Activated CD4-positive, alpha-beta T cell treated with anti-CD3 and anti-CD28 coated beads, Interleukin-2, amount 50 U/mL, for 4 hours (primary cell): ENCODE measurements around the gene JDP2.
"Not testable (repeated sequence)": the region's sequence is repeated elsewhere in the genome, so short reads cannot be mapped to it uniquely, and the experiment has no call there.

Source experiments
- DNase-seq, 2 experiments: peaks; one replicate each; pipeline ENCODE4 v3.0.0-alpha.2; 2020

The JDP2 gene, protein sequence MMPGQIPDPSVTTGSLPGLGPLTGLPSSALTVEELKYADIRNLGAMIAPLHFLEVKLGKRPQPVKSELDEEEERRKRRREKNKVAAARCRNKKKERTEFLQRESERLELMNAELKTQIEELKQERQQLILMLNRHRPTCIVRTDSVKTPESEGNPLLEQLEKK

DNA sequence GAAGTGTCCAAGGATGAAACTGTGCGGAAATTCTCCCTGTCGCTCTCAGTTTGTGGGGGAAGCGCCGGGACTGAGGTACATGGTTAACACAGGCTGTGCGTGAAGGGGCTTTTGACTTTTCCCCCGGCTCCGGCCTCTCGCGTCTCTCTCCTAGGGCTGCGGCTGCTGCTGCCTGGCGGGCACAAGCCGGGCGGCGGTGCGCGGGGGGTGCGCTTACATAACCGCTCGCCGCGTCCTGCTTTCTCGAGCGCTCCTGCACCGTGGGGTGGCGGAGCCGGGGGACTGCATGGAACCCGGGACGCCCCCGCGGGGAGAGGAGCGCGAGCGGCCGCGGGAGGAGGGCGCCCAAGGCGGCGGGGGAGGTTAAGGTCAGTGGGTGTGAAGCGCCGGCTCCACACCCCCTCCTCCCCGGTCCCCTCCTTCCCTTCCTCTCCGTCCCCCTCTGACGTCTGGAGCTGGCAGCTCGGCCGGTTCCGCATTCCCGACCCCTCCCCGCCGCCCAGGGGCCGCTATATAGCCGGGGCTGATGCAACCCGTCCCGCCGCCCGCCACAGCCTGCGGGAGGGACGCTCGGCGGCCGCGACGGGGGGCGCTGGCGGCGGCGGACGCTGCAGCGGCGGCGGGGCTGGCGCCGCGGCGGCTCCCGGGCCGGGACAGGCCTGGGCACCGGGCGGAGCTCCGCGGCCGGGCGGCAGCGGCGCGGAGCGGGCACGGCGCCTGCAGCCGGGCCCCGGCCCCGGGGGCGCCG is at the start of gene JDP2:
JDP2 (plus strand) TSS at position 541 of the 748 bp plus-strand sequence. CDS start 9,899 bp downstream, outside the sequence.
- peak; percentile 28 to 29 for DNase-seq

DNA sequence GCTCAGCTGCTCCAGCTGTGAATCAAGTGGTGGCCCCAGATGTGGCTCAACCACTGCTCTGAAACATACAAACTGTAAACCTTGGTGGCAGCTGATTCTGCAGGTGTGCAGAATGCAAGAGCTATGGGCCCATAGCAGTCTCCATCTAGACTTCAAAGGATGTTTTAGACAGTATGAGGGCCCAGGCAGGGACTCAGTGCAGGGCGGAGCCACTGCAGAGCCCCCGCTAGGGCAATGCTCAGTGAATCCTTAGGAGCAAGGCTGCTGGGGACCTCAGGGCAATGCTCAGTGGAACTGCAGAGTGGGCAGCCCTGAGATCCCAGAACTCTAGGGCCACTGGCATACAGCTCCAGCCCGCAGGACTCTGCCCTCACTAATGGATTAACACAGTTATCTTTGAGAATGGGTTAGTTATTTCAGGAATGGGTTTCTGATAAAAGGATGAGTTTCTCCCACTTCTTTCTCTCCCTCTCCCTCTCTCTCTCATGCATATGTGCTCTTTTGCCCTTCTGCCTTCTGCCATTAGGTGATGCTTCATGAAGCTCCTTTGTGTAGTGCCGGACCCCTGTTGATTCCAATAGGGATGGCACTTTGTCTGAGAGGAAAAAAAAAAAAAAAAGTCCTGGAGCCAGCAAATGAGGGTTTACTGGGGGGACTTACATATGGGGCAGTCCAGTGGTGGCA is 48.4 kb upstream of the JDP2 start:
- no peak for DNase-seq

DNA sequence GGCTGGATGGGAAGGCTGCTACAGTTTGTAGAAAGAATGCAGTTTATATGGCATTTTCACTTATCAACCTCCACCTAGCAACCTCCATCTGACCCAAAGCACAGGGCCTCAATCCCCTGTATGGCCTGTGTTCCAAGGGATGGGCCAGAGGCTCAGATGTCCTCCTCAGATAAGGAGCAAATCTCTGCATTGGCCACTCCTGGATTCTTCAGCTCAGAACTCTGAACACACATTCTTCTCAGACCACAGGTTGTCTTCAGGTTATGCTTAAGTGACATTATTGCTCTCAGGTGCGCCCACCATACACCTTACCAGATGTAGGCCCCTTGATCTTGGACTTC is 47.9 kb upstream of the JDP2 start:
- DNase-seq, result no peak

DNA sequence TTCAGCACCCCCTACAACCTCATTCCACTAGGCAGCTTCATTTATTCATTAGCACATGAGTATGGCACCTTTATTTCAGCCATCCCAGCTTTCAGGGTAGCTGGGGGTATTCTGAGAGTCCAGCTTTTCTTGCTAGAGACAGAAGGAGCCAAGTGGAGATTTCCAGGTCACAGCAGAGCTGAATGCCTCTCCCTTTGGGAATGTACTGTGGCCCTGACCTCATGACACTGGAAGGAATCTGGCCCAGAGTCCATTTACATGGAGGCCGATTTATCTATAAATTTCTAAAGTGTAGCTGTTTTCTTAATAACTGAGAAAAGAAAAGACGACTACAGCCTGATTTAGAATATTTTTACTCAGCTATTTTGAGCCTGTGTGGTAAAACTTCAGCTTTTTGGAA is 47.2 kb upstream of the JDP2 start:
- DNase-seq, result no peak

DNA sequence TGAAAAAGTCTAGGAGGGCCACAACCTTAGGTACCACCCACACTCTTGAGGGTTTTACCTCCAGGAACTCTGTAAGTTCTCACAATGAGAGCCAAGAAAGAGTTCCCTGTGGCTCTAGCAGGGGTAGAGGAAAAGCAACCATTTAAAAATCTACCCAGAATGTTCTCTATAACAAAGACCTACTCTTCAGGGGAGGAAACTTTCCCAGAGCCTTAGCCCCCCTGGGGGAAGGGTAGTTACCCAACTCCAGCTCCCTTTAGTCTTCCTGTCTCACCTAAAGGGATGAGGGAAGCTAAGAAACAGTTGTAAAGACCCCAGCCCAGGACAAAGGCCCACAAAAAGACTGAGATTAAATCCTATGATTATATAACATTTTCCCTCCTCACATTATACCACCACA is 46.2 kb upstream of the JDP2 start:
- no peak for DNase-seq

DNA sequence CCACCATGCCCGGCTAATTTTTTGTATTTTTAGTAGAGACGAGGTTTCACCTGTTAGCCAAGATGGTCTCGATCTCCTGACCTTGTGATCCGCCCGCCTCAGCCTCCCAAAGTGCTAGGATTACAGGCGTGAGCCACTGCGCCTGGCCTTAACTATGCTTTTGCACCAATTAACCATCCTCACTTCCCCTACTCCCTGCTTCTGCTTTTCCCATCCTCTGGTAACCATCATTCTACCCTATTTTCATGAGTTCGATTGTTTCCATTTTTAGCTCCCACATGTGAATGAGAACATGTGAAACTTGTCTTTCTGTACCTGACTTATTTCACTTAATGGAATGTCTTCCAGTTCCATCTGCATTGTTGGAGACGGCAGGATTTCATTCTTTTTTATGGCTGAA is 44.6 kb upstream of the JDP2 start:
- not testable (repeated sequence) for DNase-seq

DNA sequence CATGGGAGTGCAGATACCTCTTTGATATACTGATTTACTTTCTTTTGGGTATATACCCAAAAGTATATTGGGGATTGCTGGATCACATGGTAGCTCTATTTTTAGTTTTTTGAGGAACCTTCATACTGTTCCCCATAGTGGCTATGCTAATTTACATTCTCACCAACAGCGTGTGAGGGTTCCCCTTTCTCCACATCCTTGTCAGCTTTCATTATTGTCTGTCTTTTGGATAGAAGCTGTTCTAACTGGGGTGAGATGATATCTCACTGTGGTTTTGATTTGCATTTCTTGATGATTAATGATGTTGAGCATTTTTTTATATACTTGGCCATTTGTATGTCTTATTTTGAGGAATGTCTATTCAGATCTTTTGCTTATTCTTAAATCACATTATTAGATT is 44.1 kb upstream of the JDP2 start:
- DNase-seq, result no peak

DNA sequence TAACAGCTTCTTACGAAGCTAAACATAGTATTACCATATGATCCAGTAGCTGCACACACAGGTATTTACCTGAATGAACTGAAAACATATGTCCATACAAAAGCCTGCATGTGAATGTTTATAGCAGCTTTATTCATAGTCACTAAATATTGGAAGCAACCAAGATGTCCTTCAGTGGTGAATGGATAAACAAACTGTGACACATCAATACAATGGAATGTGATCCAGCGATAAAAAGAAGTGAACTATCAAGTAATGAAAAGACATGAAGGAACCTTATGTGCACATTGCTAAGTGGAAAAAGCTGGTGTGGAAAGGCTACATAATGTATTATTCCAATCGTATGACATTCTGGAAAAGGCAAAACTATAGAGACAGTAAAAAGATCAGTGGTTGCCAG is 38.1 kb upstream of the JDP2 start:
- DNase-seq, result no peak

DNA sequence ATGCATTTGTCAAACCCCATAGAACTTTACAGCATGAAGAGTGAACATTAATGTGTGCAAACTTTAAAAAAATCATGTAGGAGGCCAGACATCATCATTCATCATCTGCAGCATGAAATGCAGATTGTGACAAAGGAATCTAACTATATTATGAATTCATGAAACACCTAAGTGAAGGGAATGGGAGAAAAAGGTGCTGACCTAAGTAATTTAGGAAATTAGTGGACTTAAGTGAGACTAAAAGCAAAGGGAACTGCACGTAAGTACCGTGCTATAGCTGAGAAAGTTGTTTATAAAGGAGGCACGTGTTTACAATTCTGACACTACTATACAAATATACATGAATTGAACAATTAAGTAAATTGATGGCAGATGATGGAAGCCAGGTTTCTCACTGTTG is 37.6 kb upstream of the JDP2 start:
- DNase-seq, result no peak

DNA sequence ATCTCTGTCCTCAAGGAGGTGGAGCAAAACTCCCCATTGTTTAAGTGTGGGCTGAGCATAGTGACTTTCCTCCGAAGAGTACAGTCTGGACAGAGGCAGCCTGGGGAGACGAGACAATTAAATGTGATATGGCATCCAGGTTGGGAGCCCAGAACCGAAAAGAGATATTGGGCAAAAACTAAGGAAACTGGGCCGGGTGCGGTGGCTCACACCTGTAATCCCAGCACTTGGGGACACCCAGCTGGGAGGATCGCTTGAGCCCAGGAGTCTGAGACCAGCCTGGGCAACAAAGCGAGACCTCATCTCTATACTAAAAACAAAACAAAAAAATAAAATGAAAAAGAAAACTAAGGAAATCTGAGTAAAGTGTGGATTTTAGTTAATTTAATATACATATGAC is 35.9 kb upstream of the JDP2 start:
- no peak for DNase-seq

DNA sequence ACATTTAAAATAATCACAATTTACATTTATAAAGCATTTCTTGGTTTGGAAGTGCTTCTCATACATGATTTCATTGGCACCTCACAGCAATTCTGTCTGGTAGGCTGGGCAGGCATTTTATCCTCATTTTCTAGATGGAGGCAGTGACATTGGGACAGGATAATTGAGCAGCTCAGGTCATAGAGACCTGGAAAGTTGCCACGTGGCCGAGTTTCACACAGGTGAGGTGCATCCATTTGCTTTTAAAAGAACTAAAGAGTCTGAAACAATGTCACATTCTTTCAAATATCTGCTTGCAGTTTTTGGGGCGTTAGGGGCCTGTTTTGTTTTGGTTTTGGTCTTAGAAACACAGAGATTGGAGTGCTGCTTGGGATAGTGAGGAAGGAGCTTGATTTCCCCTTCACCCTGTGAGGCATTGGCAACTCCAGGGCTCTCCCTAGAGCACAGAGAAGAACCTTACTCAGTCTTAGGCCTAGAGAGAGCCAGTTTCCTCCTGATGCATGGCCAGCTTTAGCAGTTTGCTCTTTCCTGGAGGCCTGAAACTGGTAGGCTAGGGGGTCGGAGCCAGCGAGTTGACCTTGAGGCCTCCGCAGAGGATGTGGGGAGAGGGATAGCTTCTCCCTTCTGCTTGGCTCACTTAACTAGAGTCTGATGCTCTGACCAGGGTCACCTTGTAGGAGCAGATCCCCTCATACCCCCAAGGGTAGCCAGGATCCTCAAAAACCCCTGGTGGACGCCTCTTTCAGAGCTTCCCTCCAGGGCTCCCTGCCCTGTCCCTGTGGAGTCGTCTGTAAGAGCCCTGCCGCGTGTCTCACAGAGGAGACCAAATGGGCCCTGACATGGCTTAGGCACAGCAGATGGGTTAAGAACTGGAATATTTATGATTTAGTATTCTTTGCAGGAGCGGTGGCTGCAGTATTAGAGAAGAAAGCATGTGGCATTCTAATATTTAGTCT is 34.9 kb upstream of the JDP2 start:
- no peak for DNase-seq

DNA sequence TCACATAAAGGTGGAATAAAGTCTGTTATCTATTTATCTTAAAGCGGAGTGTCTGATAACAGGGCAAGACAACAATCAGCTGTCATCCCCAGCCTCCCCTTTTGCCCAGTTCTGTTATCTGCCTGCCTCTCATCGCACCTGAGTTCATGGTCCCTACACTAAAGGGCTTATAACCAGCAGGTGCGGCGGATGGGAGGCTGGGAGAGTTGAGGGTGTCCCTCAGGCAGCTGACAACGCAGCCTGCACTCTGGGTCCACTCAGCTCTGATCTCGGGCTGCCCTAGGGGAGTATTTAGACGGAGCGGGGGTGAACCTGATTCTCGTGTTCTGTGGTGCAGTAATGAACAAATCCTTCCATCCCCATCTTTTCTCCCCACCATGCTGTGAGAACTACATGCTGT is 34.0 kb upstream of the JDP2 start:
- DNase-seq, result no peak

DNA sequence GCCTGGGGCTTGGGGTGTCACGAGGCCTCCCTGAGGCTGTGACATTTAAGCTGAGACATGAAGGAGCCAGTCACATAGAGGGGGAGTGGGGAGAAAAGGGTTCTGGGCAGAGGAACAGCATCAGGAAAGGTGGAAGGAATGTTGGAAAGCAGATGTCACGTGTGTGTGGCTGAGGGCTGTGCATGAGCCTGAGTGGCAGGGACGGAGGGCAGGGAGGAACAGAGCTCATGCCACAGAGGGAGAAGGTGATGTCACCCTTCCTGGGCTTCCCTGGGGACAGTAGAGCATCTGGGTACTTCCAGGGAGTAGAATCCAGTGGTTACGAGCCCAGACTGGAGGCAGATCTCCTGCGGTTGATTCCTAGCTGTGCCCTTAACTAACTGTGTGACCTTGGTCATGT is 32.0 kb upstream of the JDP2 start:
- DNase-seq, result no peak

DNA sequence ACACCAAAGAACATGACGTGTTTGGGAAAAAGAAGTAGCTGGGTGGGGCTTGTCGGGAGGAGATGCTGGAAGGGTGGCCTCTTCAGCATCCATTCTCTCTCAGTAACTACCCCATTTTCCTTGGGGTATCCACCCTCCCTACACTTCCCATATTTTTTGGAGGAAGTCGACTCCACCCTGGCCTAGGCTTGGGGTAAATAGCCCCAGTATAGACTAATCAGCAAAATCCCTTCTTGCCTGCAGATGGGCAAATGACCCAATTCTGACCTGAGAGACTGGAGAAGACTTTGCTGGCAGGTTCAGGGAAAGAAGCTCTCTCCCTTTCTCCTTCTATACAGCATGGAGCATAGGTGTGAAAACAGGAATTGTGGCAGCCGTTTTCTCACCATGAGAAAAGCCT is 28.5 kb upstream of the JDP2 start:
- DNase-seq, result no peak

DNA sequence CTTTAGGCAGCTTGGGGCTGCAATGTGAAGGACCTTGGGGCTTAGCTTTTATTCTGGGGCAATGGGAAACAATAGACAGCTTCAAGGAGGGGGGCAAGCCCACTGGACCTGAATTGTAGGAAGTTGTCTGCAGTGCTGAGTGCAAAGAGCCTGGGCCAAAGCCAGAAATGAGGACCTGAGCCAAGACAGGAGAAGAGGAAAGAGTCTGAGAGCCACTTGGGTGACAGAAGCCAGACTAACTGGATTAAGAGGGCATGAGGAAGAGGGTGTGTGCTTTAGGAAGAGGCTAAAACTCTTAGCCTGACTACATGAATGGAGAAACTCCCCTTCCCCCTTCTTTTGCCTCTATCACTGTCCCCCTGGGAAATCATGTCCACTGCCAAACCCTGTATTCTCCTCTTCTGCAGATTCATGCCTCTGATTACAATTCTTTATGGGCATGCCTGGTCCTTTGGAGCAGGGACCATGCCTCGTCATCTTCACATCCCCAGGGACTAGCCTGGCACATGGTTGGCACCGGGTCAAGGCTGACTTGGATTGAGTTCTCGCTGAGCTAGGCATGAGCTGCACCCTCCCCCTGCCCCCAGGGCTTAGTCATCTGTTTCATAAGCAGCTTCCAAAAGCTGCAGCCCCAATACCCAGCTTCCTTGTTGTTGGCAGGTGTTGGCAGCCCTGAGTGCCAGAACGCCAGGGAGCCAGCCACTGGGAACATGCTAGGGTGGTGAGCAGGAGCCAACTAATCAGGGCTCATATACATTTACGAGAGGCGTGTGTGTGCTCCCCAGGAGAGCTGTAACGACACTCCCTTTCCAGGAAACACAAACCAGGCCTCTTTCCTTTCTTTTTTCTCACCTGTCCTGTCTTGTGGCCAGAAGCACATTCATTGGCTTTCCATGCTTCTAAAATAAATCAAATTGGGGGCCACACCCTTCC is 27.7 kb upstream of the JDP2 start:
- no peak for DNase-seq

DNA sequence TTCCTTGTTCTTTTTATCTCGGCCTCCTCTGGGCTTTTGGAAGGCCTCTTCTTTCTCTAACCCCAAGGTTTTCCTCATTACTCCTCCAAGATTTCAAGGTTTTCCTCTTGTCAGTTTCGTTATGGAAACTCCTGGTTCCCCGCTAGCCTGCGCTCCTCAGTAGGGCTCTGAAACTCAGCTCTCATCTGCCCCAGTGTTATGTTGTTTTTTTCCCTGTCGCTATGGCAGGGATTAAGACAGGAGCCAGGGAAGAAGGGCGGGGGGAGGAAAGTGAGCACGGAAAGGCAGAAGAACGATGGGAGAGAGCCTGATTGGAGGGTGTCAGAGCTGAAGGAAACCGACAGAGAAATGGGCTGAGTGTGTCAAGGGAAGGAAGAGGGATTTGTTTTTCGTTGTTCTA is 26.5 kb upstream of the JDP2 start:
- DNase-seq, result no peak

DNA sequence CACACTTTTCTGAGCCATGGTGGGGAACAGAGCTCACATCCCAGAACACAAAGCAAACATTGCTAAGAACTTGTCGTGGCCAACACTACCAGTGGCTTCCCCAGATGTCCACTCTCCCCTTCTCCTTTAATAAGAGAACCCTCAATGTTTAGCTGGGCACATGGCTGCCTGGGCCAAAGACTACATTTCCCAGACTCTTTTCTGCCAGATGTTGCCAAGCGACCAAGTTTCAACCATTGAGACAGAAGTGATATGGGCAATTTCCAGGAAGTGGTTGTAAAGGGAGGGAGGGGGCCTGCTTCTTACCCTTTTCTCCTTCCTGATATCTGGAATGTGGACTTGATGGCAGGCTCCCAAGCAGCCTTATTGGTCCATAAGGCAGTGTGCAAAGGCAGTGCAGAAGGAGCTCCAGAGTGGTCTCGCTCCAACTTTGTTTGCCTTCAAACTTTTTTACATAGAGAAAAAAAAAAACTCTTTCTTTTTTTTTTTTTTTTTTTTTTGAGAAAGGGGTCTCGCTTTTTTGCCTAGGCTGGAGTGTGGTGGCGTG is 24.9 kb upstream of the JDP2 start:
- DNase-seq, result no peak

DNA sequence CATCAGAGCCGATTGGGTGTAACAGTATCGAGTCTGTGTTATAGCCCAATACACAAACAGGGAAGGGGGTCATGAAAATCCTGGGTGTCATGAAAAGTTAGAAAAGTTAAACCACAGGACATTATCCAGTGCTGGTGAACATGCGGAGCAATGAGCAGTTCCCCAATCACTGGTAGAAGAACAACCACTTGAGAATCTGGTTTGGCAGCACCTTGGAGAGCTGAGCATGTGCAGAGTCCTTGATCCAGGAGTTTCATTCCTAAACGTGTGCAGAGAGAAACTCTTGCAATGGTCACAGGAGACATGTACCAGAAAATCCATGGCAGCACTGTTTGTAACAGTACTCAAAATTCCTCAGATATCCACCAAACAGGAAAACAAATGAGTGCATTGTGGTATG is 23.0 kb upstream of the JDP2 start:
- DNase-seq, result no peak

DNA sequence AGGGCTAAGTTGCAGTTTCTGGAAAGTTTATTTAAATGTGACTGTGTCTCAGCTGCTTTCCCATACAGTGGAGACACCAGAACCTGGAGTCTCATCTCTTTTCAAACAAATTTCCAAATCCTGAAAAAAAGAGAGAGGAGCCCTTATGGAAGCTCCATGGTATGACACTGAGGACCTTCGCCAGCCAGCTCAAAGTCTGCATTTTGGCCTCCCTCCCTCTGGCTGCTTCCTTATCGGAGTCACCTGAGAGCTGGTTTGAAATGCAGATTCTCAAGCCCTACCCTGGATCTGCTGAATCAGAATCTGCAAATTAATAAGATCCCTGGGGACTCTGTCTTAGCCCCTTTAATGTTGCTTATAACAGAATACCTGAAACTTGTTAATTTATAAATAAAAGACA is 21.7 kb upstream of the JDP2 start:
- DNase-seq, result no peak

DNA sequence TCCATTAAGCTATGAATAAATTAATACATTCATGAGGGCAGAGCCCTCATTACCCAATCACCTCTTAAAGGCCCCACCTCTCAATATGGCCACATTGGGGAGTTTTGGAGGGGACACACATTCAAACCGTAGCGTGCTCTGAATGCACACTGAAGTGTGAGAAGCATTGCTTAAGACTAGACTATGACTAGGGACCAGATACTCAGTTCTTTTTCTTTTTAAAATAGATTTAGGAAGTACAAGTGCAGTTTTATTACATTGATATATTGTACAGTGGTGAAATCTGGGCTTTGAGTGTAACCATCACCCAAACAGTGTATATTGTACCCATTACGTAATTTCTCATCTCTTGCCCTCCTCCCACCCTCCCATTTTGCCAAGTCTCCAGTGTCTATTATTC is 21.0 kb upstream of the JDP2 start:
- DNase-seq, result no peak

DNA sequence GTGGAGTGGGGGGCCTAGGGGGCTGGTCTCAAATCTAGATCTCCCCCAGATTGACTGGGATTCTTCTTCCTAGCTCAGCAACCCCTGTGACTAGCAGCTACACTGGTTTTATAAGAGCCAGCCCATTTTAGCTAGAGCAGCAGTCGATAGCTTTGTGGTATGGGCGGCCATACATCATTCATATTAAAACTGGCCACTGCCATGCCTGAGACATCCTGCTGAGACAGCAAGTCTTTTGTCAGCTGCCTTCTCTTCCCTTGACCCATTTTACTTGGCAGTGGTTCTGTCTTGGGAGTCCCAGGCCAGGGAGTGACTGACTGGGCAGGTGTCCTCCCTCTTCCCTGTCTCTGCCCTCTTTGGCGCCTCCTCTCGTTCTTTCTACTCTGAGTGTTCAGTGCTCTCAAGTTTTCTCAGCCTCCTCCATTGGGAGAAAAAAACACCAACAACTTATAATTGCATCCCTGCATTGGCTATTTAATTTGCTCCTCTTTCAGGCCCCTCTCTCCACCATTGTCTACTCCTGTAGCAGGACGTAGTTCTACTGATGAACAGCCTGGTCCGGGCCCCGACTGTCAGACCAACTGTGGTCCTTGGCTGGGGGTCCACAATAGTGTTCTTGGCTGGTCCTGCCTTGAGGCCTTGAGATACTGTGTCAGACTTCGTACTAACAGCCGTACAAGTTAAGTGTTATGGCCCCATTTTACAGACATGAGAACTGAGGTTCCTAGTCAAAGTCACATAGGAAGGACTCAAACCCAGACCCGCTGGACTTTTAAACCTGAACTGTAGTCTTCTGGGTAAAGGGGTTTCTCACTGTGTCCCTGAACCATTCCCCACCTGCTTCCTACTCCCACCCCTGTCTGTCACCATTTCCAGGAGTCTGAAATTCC is 18.3 kb upstream of the JDP2 start:
- DNase-seq, result no peak
